ENCODE results near the gene PSAPL1.

GRCh38 chr4:7396186-7396910, 38.4 kb downstream of the PSAPL1 start:
- TF ChIP-seq POLR2A (IDR thresholded peaks at IDR 0.05) = no peak
- no peak for TF ChIP-seq CTCF (IDR thresholded peaks at IDR 0.05)
- no peak for TF ChIP-seq POLR2AphosphoS5 (IDR thresholded peaks at IDR 0.05)
